Thyroid gland (tissue), 4 donors: ENCODE data around the gene RASGRP3. TPM values are rescaled to one million over a fixed set of nuclear protein-coding genes. Genes with fewer than 3 reads are reported as not detected.

ENCODE experiments used
- DNase-seq, 2 donors: peaks; one replicate each; pipeline ENCODE4 v3.0.0-alpha.2; 2019
- H3K27ac ChIP-seq, 3 donors: fragments of 200-600 bp; sonication (generic); 1 replicate in 2 of 3; 2 replicates in 1 of 3; pipeline ENCODE4 v1.5.1; 2016 to 2019; ENCODE audit warnings: mild to moderate bottlenecking in 1 of 3, moderate library complexity in 1 of 3
- H3K27me3 ChIP-seq: fragments of 200-600 bp; sonication (generic); one replicate; pipeline ENCODE4 v1.5.1; 2019
- H3K36me3 ChIP-seq, 2 donors: fragments of 200-600 bp; sonication (generic); one replicate each; pipeline ENCODE4 v1.5.1; 2016 to 2019
- H3K4me1 ChIP-seq, 2 donors: fragments of 200-600 bp; sonication (generic); one replicate each; pipeline ENCODE4 v1.5.1; 2017 to 2019
- H3K4me3 ChIP-seq, 3 donors: fragments of 200-600 bp; sonication (generic); replicated peaks in 1 of 3; 1 replicate in 2 of 3; 2 replicates in 1 of 3; pipeline ENCODE4 v1.5.1; 2016; ENCODE audit warnings: mild to moderate bottlenecking in 1 of 3
- H3K9me3 ChIP-seq: fragments of 200-600 bp; sonication (generic); one replicate; pipeline ENCODE4 v1.5.1; 2017
- POLR2A ChIP-seq, 2 donors: fragments of 450-650 bp; IDR thresholded peaks; one replicate each; pipeline ENCODE4 v1.6.1; 2017; ENCODE audit warnings: antibody characterized with exemption in 2 of 2, mild to moderate bottlenecking in 2 of 2, moderate library complexity in 1 of 2
- WGBS, 2 donors: methylation state at CpG; one replicate each; pipeline ENCODE4 v1.1.5; 2017; 5-methylcytosine and 5-hydroxymethylcytosine counted together
- intact Hi-C: fragments of 100-400 bp; cut with DNase I; formaldehyde crosslinking; loops from one replicate; pipeline ENCODE4 v1.15.1; 2023
- total RNA-seq, 4 donors: library from RNA; depleted of rRNA; stranded (reverse); fragments of >200 nt; gene quantifications; one replicate each; pipeline ENCODE4 v1.2.3, GENCODE V29; 2016
- TF ChIP-seq, protein P1 (sequence below), 6 experiments: fragments of 200-600 bp in 3 of 6; fragments of 450-650 bp in 3 of 6; sonication (generic) in 3 of 6; IDR thresholded peaks; one replicate each; pipeline ENCODE4 v1.5.1; 2016 to 2019; ENCODE audit warnings: antibody characterized with exemption in 6 of 6, mild to moderate bottlenecking in 2 of 6, inconsistent platforms in 1 of 6, moderate library complexity in 1 of 6

RASGRP3 gene, protein sequence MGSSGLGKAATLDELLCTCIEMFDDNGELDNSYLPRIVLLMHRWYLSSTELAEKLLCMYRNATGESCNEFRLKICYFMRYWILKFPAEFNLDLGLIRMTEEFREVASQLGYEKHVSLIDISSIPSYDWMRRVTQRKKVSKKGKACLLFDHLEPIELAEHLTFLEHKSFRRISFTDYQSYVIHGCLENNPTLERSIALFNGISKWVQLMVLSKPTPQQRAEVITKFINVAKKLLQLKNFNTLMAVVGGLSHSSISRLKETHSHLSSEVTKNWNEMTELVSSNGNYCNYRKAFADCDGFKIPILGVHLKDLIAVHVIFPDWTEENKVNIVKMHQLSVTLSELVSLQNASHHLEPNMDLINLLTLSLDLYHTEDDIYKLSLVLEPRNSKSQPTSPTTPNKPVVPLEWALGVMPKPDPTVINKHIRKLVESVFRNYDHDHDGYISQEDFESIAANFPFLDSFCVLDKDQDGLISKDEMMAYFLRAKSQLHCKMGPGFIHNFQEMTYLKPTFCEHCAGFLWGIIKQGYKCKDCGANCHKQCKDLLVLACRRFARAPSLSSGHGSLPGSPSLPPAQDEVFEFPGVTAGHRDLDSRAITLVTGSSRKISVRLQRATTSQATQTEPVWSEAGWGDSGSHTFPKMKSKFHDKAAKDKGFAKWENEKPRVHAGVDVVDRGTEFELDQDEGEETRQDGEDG
- 10 to 100 TPM; 30.9 to 46.9 (median 34.8) TPM for total RNA-seq

DNA sequence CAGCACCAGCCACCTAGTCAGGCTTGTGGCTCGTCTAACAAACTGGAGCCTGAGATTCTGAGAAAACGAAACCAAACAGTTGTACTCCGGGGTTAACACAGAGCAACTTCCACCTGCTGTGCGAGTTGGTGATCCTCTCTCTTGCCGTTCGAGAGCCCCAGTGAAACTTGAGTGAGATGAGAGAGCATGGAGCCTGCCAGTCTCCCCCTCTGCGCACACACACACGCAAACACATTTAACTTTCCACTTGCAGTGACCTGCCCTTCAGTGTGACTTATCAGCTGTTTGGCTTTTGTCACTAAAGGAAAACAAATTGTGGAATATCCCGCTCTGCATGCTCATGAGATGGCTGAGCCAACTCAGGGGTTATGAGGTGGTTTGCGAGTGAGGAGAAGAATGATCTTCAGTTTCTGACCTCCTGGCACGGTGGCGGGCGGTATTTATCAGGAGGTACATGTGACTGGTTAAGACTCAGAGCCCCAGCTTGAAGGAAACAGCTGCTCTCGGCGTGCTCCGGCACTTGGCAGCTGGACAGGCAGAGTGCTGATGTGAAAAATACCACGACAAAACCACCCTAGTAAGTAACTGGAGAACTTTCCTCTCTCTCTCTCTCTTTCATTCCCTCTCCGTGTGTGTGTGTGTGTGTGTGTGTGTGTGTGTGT is at the start of gene RASGRP3:
TSS of gene RASGRP3 (plus strand) at position 519 of the 662 bp plus-strand sequence. CDS start 38,488 bp downstream, outside the sequence.
- Histone ChIP-seq H3K27me3 (no peaks in the 10 kb centered on the region), H3K4me3 (peak within 1 kb of the TSS; percentile 23 to 50 (median 40)), H3K4me1 (peaks cover 29 to 31% of the 10 kb centered on the region in 2 donors), H3K9me3 (no peaks in the 10 kb centered on the region), H3K36me3 (no peaks in the 10 kb centered on the region), H3K27ac (peak within 1 kb of the TSS; percentile 91 to 95 (median 94))
- intact Hi-C loops: loop anchor here (10.0 kb wide), 1 partner anchor 109 kb away; no protein-coding TSS in a partner anchor
- TF ChIP-seq, protein P1, sequence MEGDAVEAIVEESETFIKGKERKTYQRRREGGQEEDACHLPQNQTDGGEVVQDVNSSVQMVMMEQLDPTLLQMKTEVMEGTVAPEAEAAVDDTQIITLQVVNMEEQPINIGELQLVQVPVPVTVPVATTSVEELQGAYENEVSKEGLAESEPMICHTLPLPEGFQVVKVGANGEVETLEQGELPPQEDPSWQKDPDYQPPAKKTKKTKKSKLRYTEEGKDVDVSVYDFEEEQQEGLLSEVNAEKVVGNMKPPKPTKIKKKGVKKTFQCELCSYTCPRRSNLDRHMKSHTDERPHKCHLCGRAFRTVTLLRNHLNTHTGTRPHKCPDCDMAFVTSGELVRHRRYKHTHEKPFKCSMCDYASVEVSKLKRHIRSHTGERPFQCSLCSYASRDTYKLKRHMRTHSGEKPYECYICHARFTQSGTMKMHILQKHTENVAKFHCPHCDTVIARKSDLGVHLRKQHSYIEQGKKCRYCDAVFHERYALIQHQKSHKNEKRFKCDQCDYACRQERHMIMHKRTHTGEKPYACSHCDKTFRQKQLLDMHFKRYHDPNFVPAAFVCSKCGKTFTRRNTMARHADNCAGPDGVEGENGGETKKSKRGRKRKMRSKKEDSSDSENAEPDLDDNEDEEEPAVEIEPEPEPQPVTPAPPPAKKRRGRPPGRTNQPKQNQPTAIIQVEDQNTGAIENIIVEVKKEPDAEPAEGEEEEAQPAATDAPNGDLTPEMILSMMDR (IDR thresholded peaks at IDR 0.05): no peak
- peak in 1 of 2 donors; percentile 69 for TF ChIP-seq POLR2A (IDR thresholded peaks at IDR 0.05)
- 1% methylated on average over 18 of the region's 18 CpGs for WGBS, 2 donors
- peak; percentile 91 to 95 for DNase-seq

DNA sequence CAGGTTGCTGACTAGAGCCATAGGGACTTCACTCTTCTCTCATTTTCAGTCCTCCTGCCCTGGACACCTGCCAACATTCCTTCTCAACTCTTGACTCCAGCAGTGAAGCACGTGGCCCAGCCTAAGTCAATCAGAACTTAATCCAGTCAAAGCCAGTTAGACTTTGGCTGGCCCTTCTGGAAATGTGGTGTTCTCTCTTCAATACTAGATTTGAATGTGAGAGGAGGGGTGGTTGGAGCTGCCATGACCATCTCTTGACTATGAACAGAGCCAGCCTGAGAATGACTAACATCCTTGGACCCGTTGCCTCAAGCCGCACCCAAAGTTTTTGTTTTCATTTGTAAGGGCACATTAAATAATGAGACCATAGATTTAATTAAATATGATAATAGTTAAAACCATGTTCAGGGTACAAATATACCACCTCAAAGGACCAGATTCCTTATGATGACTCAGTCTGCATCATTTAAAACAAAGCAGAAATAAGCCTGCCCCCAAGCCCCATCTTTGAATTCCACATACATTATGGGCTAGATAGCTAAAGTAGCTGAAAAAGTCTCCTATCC is 49.7 kb upstream of the RASGRP3 start:
- no peak for TF ChIP-seq POLR2A (IDR thresholded peaks at IDR 0.05)
- TF ChIP-seq, protein P1 (IDR thresholded peaks at IDR 0.05): no peak
- Histone ChIP-seq H3K9me3 (no peaks in the 10 kb centered on the region), H3K36me3 (no peaks in the 10 kb centered on the region), H3K4me3 (no peak overlapping the region), H3K4me1 (peaks cover 5 to 9% of the 10 kb centered on the region in 2 donors), H3K27ac (peak overlapping the region; percentile 10 to 57 (median 11)), H3K27me3 (no peaks in the 10 kb centered on the region)
- WGBS, 2 donors: 43 to 45% methylated on average over 3 of the region's 3 CpGs
- peak; percentile 96 to 98 for DNase-seq
- intact Hi-C loops: no loop called here

DNA sequence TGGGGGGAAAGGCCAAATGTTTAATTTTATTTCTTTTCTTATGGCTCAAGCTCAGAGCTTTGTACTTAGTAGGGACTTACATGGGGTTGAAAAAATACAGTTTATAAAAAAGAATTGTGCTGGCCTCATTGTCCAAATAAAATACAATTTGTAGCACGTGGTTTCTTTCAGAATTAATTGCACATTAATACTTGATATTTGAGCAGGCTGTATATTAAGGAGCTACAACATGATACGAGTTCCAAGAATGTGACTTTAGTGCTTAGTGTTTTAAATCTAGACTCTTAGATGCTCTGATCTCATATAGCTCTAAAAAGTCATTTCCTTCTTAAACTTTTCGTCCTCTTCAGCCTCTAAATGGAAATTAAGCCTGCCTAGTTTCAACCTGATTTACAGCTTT is 46.4 kb upstream of the RASGRP3 start:
- Histone ChIP-seq H3K4me3 (no peak overlapping the region), H3K36me3 (no peaks in the 10 kb centered on the region), H3K27me3 (no peaks in the 10 kb centered on the region), H3K9me3 (no peaks in the 10 kb centered on the region), H3K4me1 (peaks cover 5 to 9% of the 10 kb centered on the region in 2 donors), H3K27ac (no peak overlapping the region)
- 60 to 72% methylated on average over 3 of the region's 3 CpGs for WGBS, 2 donors
- TF ChIP-seq POLR2A (IDR thresholded peaks at IDR 0.05): no peak
- TF ChIP-seq, protein P1 (IDR thresholded peaks at IDR 0.05): no peak
- no peak for DNase-seq
- intact Hi-C loops: no loop called here

DNA sequence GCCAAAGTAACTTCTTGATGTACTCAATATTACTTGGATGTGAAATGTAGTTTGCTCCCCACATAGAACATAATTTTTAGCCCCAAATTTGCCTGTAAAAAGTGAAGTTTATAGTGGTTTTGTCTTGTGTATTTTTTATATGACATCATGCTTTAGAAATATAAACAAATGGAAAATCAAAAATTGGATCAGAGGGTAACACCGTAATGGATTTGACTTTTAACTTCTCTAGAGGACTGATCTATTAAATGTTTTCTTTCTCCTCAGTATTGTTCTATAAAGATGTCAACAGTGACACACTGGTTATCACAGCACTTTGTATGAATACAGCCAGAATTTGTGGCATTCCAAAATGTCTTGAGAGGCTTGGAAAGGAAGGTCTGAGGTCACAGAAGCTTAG is 45.6 kb upstream of the RASGRP3 start:
- Histone ChIP-seq H3K27me3 (no peaks in the 10 kb centered on the region), H3K27ac (no peak overlapping the region), H3K4me1 (peaks cover 5 to 9% of the 10 kb centered on the region in 2 donors), H3K4me3 (no peak overlapping the region), H3K36me3 (no peaks in the 10 kb centered on the region), H3K9me3 (no peaks in the 10 kb centered on the region)
- intact Hi-C loops: no loop called here
- no peak for DNase-seq
- TF ChIP-seq, protein P1 (IDR thresholded peaks at IDR 0.05): no peak
- no peak for TF ChIP-seq POLR2A (IDR thresholded peaks at IDR 0.05)
- 79 to 88% methylated on average over 1 of the region's 1 CpG for WGBS, 2 donors
